Loucy (cell line): ENCODE measurements around the gene SH2D1B.

Experiments
- CTCF ChIP-seq: fragments of 200-600 bp; sonication (generic); conservative IDR thresholded peaks from 2 replicates; pipeline ENCODE4 v1.5.1; 2014; ENCODE audit warnings: mild to moderate bottlenecking, antibody characterized with exemption, low read length
- EZH2phosphoT487 ChIP-seq: fragments of 200-600 bp; IDR thresholded peaks from 2 replicates; pipeline ENCODE4 v1.6.1; 2018; ENCODE audit warnings: antibody characterized with exemption, mild to moderate bottlenecking, moderate library complexity, borderline replicate concordance

GRCh38 chr1:162366149-162366548, 45.8 kb downstream of the SH2D1B start:
- TF ChIP-seq CTCF = no peak
- no peak for TF ChIP-seq EZH2phosphoT487
